ENCODE measurements around the gene RBFOX1. TPM values are rescaled to one million over a fixed set of nuclear protein-coding genes. Genes with fewer than 3 reads are reported as not detected.

RBFOX1 gene
- total RNA-seq, 1 donor from 2014 or later = not detected

- peaks cover 57% of the 10 kb centered on the region for H3K9me3 Mint-ChIP-seq (ENCODE audit: low read depth)
- no peaks in the 10 kb centered on the region for H3K36me3 Mint-ChIP-seq (ENCODE audit: low read depth)
- H3K27me3 Mint-ChIP-seq (ENCODE audit: low read depth) = no peaks in the 10 kb centered on the region
These were observed 123.6 kb downstream of the RBFOX1 start for GRCh38 chr16:7456211-7456610.

GRCh38 chr16:7458144-7458543, 125.5 kb downstream of the RBFOX1 start:
- no peaks in the 10 kb centered on the region for H3K27me3 Mint-ChIP-seq (ENCODE audit: low read depth)
- H3K4me3 Mint-ChIP-seq (ENCODE audit: unreplicated experiment) = no peak overlapping the region
- no peak for DNase-seq (ENCODE audit: low spot score)
- peaks cover 45% of the 10 kb centered on the region for H3K9me3 Mint-ChIP-seq (ENCODE audit: low read depth)
- H3K4me1 Mint-ChIP-seq (ENCODE audit: low read depth) = no peaks in the 10 kb centered on the region
- no peak overlapping the region for H3K27ac Mint-ChIP-seq (ENCODE audit: unreplicated experiment)
- H3K36me3 Mint-ChIP-seq (ENCODE audit: low read depth) = no peaks in the 10 kb centered on the region
- no peak for TF ChIP-seq CTCF (IDR thresholded peaks at IDR 0.05)

More at GRCh38 chr16:7456211-7456610, 123.6 kb downstream of the RBFOX1 start:
- no peak overlapping the region for H3K4me3 Mint-ChIP-seq (ENCODE audit: unreplicated experiment)
- TF ChIP-seq CTCF (IDR thresholded peaks at IDR 0.05) = no peak
- no peak overlapping the region for H3K27ac Mint-ChIP-seq (ENCODE audit: unreplicated experiment)
- no peaks in the 10 kb centered on the region for H3K4me1 Mint-ChIP-seq (ENCODE audit: low read depth)
- no peak for DNase-seq (ENCODE audit: low spot score)

GRCh38 chr16:7470344-7470743, 137.7 kb downstream of the RBFOX1 start:
- TF ChIP-seq CTCF (IDR thresholded peaks at IDR 0.05) = no peak
- H3K9me3 Mint-ChIP-seq (ENCODE audit: low read depth) = peaks cover 35% of the 10 kb centered on the region

GRCh38 chr16:7471268-7471667, 138.6 kb downstream of the RBFOX1 start:
- no peak for DNase-seq (ENCODE audit: low spot score)
- no peak for TF ChIP-seq CTCF (IDR thresholded peaks at IDR 0.05)
- Mint-ChIP-seq H3K27ac (ENCODE audit: unreplicated experiment) (no peak overlapping the region), H3K4me3 (ENCODE audit: unreplicated experiment) (no peak overlapping the region), H3K27me3 (ENCODE audit: low read depth) (no peaks in the 10 kb centered on the region), H3K4me1 (ENCODE audit: low read depth) (no peaks in the 10 kb centered on the region), H3K9me3 (ENCODE audit: low read depth) (peaks cover 34% of the 10 kb centered on the region), H3K36me3 (ENCODE audit: low read depth) (no peaks in the 10 kb centered on the region)

More at GRCh38 chr16:7470344-7470743, 137.7 kb downstream of the RBFOX1 start:
- Mint-ChIP-seq H3K36me3 (ENCODE audit: low read depth) (no peaks in the 10 kb centered on the region), H3K4me1 (ENCODE audit: low read depth) (no peaks in the 10 kb centered on the region), H3K4me3 (ENCODE audit: unreplicated experiment) (no peak overlapping the region), H3K27me3 (ENCODE audit: low read depth) (no peaks in the 10 kb centered on the region), H3K27ac (ENCODE audit: unreplicated experiment) (no peak overlapping the region)
- no peak for DNase-seq (ENCODE audit: low spot score)

GRCh38 chr16:7482032-7482431, 149.4 kb downstream of the RBFOX1 start:
- TF ChIP-seq CTCF (IDR thresholded peaks at IDR 0.05) = no peak
- H3K9me3 Mint-ChIP-seq (ENCODE audit: low read depth) = peaks cover 4% of the 10 kb centered on the region
- H3K36me3 Mint-ChIP-seq (ENCODE audit: low read depth) = no peaks in the 10 kb centered on the region
- no peak for DNase-seq (ENCODE audit: low spot score)
- H3K27ac Mint-ChIP-seq (ENCODE audit: unreplicated experiment) = no peak overlapping the region
- H3K27me3 Mint-ChIP-seq (ENCODE audit: low read depth) = no peaks in the 10 kb centered on the region
- no peak overlapping the region for H3K4me3 Mint-ChIP-seq (ENCODE audit: unreplicated experiment)
- no peaks in the 10 kb centered on the region for H3K4me1 Mint-ChIP-seq (ENCODE audit: low read depth)

Data from chondrocyte (in vitro differentiated cells).